Measurements from ENCODE around the gene MTERF1.
"Not testable (repeated sequence)": the region's sequence is repeated elsewhere in the genome, so short reads cannot be mapped to it uniquely, and the experiment has no call there.

DNA sequence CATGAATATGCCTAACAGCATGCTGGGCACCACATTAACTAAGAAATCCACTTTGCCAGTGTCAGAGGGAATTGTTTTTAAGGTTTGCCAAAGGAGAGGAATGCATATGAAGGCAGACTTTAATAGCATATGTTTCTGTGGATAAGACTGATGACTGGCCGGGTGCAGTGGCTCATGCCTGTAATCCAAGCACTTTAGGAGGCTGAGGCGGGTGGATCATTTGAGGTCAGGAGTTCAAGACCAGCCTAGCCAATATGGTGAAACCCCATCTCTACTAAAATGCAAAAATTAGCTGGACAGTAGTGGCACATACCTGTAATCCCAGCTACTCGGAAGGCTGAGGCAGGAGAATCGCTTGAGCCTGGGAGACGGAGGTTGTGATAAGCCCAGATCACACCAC, 13.2 kb upstream of the MTERF1 start:
- not testable (repeated sequence) for TF ChIP-seq POLR2A (IDR thresholded peaks at IDR 0.05)
- TF ChIP-seq, protein P1, sequence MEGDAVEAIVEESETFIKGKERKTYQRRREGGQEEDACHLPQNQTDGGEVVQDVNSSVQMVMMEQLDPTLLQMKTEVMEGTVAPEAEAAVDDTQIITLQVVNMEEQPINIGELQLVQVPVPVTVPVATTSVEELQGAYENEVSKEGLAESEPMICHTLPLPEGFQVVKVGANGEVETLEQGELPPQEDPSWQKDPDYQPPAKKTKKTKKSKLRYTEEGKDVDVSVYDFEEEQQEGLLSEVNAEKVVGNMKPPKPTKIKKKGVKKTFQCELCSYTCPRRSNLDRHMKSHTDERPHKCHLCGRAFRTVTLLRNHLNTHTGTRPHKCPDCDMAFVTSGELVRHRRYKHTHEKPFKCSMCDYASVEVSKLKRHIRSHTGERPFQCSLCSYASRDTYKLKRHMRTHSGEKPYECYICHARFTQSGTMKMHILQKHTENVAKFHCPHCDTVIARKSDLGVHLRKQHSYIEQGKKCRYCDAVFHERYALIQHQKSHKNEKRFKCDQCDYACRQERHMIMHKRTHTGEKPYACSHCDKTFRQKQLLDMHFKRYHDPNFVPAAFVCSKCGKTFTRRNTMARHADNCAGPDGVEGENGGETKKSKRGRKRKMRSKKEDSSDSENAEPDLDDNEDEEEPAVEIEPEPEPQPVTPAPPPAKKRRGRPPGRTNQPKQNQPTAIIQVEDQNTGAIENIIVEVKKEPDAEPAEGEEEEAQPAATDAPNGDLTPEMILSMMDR (IDR thresholded peaks at IDR 0.05), result not testable (repeated sequence)

All from suprapubic skin (tissue), 3 donors.